ENCODE results near the gene ALPG.

DNA sequence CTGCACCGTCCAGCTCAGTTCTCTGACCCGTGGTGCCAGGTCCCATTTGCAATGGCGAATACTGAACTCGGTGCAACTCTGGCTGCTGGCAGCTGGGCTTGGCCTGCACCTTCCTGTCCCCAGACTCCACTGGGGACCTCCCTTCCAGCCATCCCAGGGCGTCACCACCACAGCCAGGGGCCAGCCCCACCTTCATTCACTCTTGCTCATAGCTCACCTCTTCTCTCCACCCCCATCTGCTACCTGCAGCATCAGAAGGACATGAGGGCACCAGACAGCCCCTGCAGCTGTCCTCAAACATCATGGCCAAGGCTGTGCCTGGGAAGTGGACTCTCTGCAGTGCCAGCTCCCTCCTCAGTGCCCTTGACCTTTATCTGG, 33.1 kb downstream of the ALPG start:
- TF ChIP-seq CTCF (IDR thresholded peaks at IDR 0.05) (peak in 1 of 6 experiments; percentile 39), POLR2A (IDR thresholded peaks at IDR 0.05) (no peak)
